Suprapubic skin (tissue), 3 donors: ENCODE results near the gene AAGAB.

ENCODE experiments used
- EP300 ChIP-seq: sonication (generic); formaldehyde crosslinking; IDR thresholded peaks from one replicate; pipeline ENCODE4 v1.6.1; 2017; ENCODE audit warnings: antibody characterized with exemption
- POLR2A ChIP-seq, 2 donors: fragments of 450-650 bp; IDR thresholded peaks; one replicate each; pipeline ENCODE4 v1.6.1; 2017; ENCODE audit warnings: antibody characterized with exemption in 2 of 2, mild to moderate bottlenecking in 2 of 2, moderate library complexity in 2 of 2
- TF ChIP-seq, protein P1 (sequence below), 2 donors: fragments of 200-600 bp in 1 of 2; fragments of 450-650 bp in 1 of 2; sonication (generic) in 1 of 2; IDR thresholded peaks; one replicate each; pipeline ENCODE4 v1.5.1; 2016 to 2019; ENCODE audit warnings: antibody characterized with exemption in 2 of 2, mild to moderate bottlenecking in 1 of 2, moderate library complexity in 1 of 2

DNA sequence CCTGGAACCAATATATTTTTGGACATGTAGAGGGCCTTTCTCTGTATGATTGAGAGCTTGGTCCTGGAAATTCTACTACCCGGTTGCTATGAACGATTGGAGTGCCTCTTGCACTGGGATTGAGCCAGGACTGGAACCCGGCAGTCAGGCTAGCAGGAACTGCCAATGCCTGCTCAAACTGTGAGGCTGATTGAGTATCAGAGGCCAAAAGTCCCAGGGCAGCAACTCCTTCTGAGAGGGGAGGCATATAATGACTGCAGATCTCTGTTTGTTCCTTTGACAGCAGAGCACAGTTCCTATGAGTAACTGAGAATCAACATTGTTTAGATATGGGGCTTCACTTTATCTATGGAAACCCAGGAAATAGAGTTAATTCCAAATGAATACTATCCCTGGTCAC lies 13.0 kb upstream of the AAGAB start:
- TF ChIP-seq, protein P1, sequence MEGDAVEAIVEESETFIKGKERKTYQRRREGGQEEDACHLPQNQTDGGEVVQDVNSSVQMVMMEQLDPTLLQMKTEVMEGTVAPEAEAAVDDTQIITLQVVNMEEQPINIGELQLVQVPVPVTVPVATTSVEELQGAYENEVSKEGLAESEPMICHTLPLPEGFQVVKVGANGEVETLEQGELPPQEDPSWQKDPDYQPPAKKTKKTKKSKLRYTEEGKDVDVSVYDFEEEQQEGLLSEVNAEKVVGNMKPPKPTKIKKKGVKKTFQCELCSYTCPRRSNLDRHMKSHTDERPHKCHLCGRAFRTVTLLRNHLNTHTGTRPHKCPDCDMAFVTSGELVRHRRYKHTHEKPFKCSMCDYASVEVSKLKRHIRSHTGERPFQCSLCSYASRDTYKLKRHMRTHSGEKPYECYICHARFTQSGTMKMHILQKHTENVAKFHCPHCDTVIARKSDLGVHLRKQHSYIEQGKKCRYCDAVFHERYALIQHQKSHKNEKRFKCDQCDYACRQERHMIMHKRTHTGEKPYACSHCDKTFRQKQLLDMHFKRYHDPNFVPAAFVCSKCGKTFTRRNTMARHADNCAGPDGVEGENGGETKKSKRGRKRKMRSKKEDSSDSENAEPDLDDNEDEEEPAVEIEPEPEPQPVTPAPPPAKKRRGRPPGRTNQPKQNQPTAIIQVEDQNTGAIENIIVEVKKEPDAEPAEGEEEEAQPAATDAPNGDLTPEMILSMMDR (IDR thresholded peaks at IDR 0.05), result no peak
- no peak for TF ChIP-seq POLR2A (IDR thresholded peaks at IDR 0.05)
- no peak for TF ChIP-seq EP300
